C4-2B (cell line): ENCODE data around the gene EEF1G.

ENCODE experiments used
- ZFX ChIP-seq: fragments of 450-650 bp; IDR thresholded peaks from 2 replicates; pipeline ENCODE4 v1.6.1; 2017
- TF ChIP-seq, protein P1 (sequence below): fragments of 450-650 bp; conservative IDR thresholded peaks from 2 replicates; pipeline ENCODE4 v1.5.1; 2017; ENCODE audit warnings: mild to moderate bottlenecking

- TF ChIP-seq, protein P1, sequence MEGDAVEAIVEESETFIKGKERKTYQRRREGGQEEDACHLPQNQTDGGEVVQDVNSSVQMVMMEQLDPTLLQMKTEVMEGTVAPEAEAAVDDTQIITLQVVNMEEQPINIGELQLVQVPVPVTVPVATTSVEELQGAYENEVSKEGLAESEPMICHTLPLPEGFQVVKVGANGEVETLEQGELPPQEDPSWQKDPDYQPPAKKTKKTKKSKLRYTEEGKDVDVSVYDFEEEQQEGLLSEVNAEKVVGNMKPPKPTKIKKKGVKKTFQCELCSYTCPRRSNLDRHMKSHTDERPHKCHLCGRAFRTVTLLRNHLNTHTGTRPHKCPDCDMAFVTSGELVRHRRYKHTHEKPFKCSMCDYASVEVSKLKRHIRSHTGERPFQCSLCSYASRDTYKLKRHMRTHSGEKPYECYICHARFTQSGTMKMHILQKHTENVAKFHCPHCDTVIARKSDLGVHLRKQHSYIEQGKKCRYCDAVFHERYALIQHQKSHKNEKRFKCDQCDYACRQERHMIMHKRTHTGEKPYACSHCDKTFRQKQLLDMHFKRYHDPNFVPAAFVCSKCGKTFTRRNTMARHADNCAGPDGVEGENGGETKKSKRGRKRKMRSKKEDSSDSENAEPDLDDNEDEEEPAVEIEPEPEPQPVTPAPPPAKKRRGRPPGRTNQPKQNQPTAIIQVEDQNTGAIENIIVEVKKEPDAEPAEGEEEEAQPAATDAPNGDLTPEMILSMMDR = no peak
- no peak for TF ChIP-seq ZFX
These were observed at the start of gene EEF1G for GRCh38 chr11:62573592-62574362.
